K562 (cell line): ENCODE results near the gene PLA2G15. TPM values are rescaled to one million over a fixed set of nuclear protein-coding genes. Genes with fewer than 3 reads are reported as not detected.

Source experiments
- ATAC-seq: fragments of 200-7000 bp; cut with Tn5 transposase; 3 replicates; pipeline ENCODE4 v1.9.1; 2020; ENCODE audit warnings: moderate library complexity
- BruUV-seq: library from RNA; stranded (reverse); fragments of 400-500 nt; replicated peaks from 2 replicates; lab custom pipeline; 2021; lab: Mats Ljungman, UMichigan
- CTCF ChIA-PET: fragments of 300-600 bp; formaldehyde crosslinking; extraction: SDS; loops from one replicate; lab custom pipeline; 2021; ENCODE audit warnings: low intra/inter-chr PET ratio; lab: Yijun Ruan, JAX
- POLR2A ChIA-PET: fragments of 300-600, 350-650 bp; sonication (Branson Sonifier 250); formaldehyde crosslinking; extraction: SDS; loops from one replicate; lab custom pipeline; 2021; ENCODE audit warnings: antibody characterized with exemption, inconsistent platforms; lab: Yijun Ruan, JAX
- DNase-seq, 4 experiments: peaks; one replicate each; pipeline versions ENCODE4 v3.0.0 to v3.0.0-alpha.2; 2011 to 2018; ENCODE audit warnings: low spot score in 3 of 4, mixed read lengths in 3 of 4; ENCODE audit errors: extremely low read depth in 1 of 4
- FAIRE-seq: peaks from 2 replicates; lab custom pipeline; 2011; peaks lifted over from hg19 to GRCh38; lab: Jason Lieb, UNC
- H2AFZ ChIP-seq: 2 replicates; pipeline ENCODE4 v1.6.0; 2011; ENCODE audit warnings: low read depth, low read length, control low read depth, inconsistent platforms
- H3K27ac ChIP-seq: fragments of 200-600 bp; 3 replicates; pipeline ENCODE4 v1.8.0; 2011; ENCODE audit warnings: low read depth, mild to moderate bottlenecking, control low read depth, inconsistent platforms, low read length, moderate library complexity, mixed read lengths; ENCODE audit errors: extremely low read depth
- H3K27me3 ChIP-seq, 2 experiments: fragments of 300-600 bp in 1 of 2; 2 replicates in 1 of 2; 3 replicates in 1 of 2; pipeline versions ENCODE4 v1.6.0 to v1.8.0; 2011; ENCODE audit warnings: inconsistent platforms in 2 of 2, low read length in 2 of 2, mild to moderate bottlenecking in 1 of 2, mixed read lengths in 1 of 2, moderate library complexity in 1 of 2; ENCODE audit not compliant: control insufficient read depth in 2 of 2, insufficient read depth in 2 of 2
- H3K36me3 ChIP-seq: fragments of 300-600 bp; 3 replicates; pipeline ENCODE4 v1.8.0; 2011; ENCODE audit warnings: mild to moderate bottlenecking, low read length, inconsistent platforms; ENCODE audit not compliant: control insufficient read depth, insufficient read depth
- H3K4me1 ChIP-seq, 2 experiments: fragments of 200-600 bp in 1 of 2; replicated peaks in 1 of 2; 2 replicates in 1 of 2; 3 replicates in 1 of 2; pipeline versions ENCODE4 v1.5.1 to v1.8.0; 2011; ENCODE audit warnings: inconsistent platforms in 2 of 2, low read length in 2 of 2, mild to moderate bottlenecking in 1 of 2, mixed read lengths in 1 of 2, moderate library complexity in 1 of 2; ENCODE audit not compliant: control insufficient read depth in 2 of 2, insufficient read depth in 2 of 2
- H3K4me2 ChIP-seq: 2 replicates; pipeline ENCODE4 v1.6.1; 2011; ENCODE audit warnings: low read length, control low read depth, inconsistent platforms, mixed read lengths; ENCODE audit not compliant: insufficient read depth
- H3K4me3 ChIP-seq: fragments of 200-600 bp; sonication (generic), shearing (Covaris generic); 2 replicates; pipeline ENCODE4 v1.5.1; 2016; ENCODE audit warnings: control low read depth, inconsistent platforms
- H3K79me2 ChIP-seq: fragments of 200-600 bp; 3 replicates; pipeline ENCODE4 v1.8.0; 2011; ENCODE audit warnings: low read length, inconsistent platforms; ENCODE audit not compliant: control insufficient read depth, insufficient read depth
- H3K9ac ChIP-seq, 2 experiments: 2 replicates each; pipeline versions ENCODE4 v1.6.0 to v1.6.1; 2011; ENCODE audit warnings: low read depth in 2 of 2, low read length in 2 of 2, control low read depth in 1 of 2, inconsistent platforms in 1 of 2, mild to moderate bottlenecking in 1 of 2, mixed read lengths in 1 of 2; ENCODE audit not compliant: insufficient read depth in 1 of 2
- H3K9me1 ChIP-seq: one replicate; pipeline ENCODE4 v1.6.0; 2011; ENCODE audit warnings: inconsistent platforms, mild to moderate bottlenecking, low read length, moderate library complexity; ENCODE audit not compliant: control insufficient read depth, insufficient read depth
- H3K9me3 ChIP-seq: replicated peaks from 2 replicates; pipeline ENCODE4 v1.5.1; 2011; ENCODE audit warnings: low read depth, low read length, inconsistent platforms; ENCODE audit not compliant: control insufficient read depth, insufficient read depth
- H4K20me1 ChIP-seq: replicated peaks from 2 replicates; pipeline ENCODE4 v1.6.1; 2011; ENCODE audit warnings: low read length, inconsistent platforms, mixed read lengths; ENCODE audit not compliant: control insufficient read depth, insufficient read depth
- HEY1 ChIP-seq: fragments of 250-450 bp; sonication (Bioruptor Pico); IDR thresholded peaks from 2 replicates; pipeline ENCODE4 v1.5.0; 2020; ENCODE audit warnings: mild to moderate bottlenecking, moderate library complexity, borderline replicate concordance
- NR2F6 ChIP-seq: fragments of 450-650 bp; formaldehyde crosslinking; IDR thresholded peaks from 2 replicates; pipeline ENCODE4 v1.4.0; 2020; ENCODE audit warnings: mild to moderate bottlenecking
- NR4A1 ChIP-seq, 2 experiments: fragments of 250-450 bp in 1 of 2; fragments of 450-650 bp in 1 of 2; sonication (Bioruptor Pico) in 1 of 2; IDR thresholded peaks; 2 replicates each; pipeline versions ENCODE4 v1.4.0 to v1.6.1; 2016 to 2020; ENCODE audit warnings: mild to moderate bottlenecking in 2 of 2, missing compliant biosample characterization in 1 of 2, missing genetic modification characterization in 1 of 2, moderate library complexity in 1 of 2
- ZNF696 ChIP-seq: fragments of 250-450 bp; sonication (Bioruptor Pico); conservative IDR thresholded peaks from 2 replicates; pipeline ENCODE4 v1.4.0; 2020; ENCODE audit warnings: mild to moderate bottlenecking, moderate library complexity
- ZNF76 ChIP-seq: fragments of 250-450 bp; sonication (Bioruptor Pico); IDR thresholded peaks from 2 replicates; pipeline ENCODE4 v1.4.0; 2020; ENCODE audit warnings: mild to moderate bottlenecking, moderate library complexity, borderline replicate concordance
- WGBS: fragments of 100-300 bp; shearing (Covaris generic); methylation state at CpG from one replicate; pipeline ENCODE4 v1.1.6; 2016; ENCODE audit warnings: low coverage, mixed read lengths; ENCODE audit not compliant: insufficient coverage; ENCODE audit errors: missing lambda C conversion rate; 5-methylcytosine and 5-hydroxymethylcytosine counted together
- in situ Hi-C: fragments of 300-500 bp; cut with MboI; formaldehyde crosslinking; loops from 4 replicates; pipeline ENCODE4 v1.15.0; 2018; ENCODE audit warnings: inconsistent platforms, mixed read lengths
- intact Hi-C: fragments of 100-400 bp; cut with micrococcal nuclease; formaldehyde crosslinking; loops from 2 replicates; pipeline ENCODE4 v1.14.2; 2022
- polyA plus RNA-seq, 8 experiments: library from polyadenylated mRNA; depleted of rRNA in 4 of 8; stranded (reverse) in 5 of 8; unstranded in 3 of 8; fragments of >200 nt; fragmentation: Nextera tagmentation in 2 of 8; fragmentation: Illumina TruSeq in 1 of 8; extraction: Ambion mirVana in 2 of 8; extraction: Trizol in 1 of 8; gene quantifications; 2 replicates each; pipeline versions ENCODE4 v1.2.1 to v1.2.3, GENCODE V29; 2011 to 2014; ENCODE audit warnings: inconsistent platforms in 1 of 8, missing spikeins in 1 of 8
- total RNA-seq, 7 experiments: library from RNA; depleted of rRNA in 6 of 7; stranded (reverse); fragments of >200 nt in 6 of 7; fragmentation: Illumina TruSeq in 2 of 7; extraction: Trizol in 2 of 7; gene quantifications; 2 replicates each; pipeline versions ENCODE4 v1.2.1 to v1.2.3, GENCODE V29; 2011 to 2021; ENCODE audit warnings: low replicate concordance in 1 of 7
- TF ChIP-seq, protein P1 (sequence below): fragments of 250-450 bp; sonication (Bioruptor Pico); IDR thresholded peaks from 2 replicates; pipeline ENCODE4 v1.8.0; 2021; ENCODE audit warnings: borderline replicate concordance, mild to moderate bottlenecking, moderate library complexity; ENCODE audit not compliant: poor library complexity, severe bottlenecking
- TF ChIP-seq, protein P2 (sequence below): sonication (generic); formaldehyde crosslinking; IDR thresholded peaks from 2 replicates; pipeline ENCODE4 v1.8.1; 2023; ENCODE audit warnings: mild to moderate bottlenecking, missing genetic modification reagents
- TF ChIP-seq, protein P3 (sequence below): fragments of 450-650 bp; IDR thresholded peaks from 2 replicates; pipeline ENCODE4 v1.6.1; 2017; ENCODE audit warnings: antibody characterized with exemption
- TF ChIP-seq, protein P4 (sequence below): fragments of 450-650 bp; formaldehyde crosslinking; IDR thresholded peaks from 2 replicates; pipeline ENCODE4 v1.4.0; 2020; ENCODE audit warnings: mild to moderate bottlenecking, mixed read lengths
- TF ChIP-seq, protein P5 (sequence below): sonication (generic); formaldehyde crosslinking; IDR thresholded peaks from 2 replicates; pipeline ENCODE4 v1.9.0; 2022; ENCODE audit warnings: mild to moderate bottlenecking, missing genetic modification reagents

Gene PLA2G15
- total and polyA plus RNA-seq, 9 of the 15 experiments (the other 6 are each of a cell fraction or from before 2014, with no cell fraction given), result 0.42 to 8.6 (median 4.8) TPM

DNA sequence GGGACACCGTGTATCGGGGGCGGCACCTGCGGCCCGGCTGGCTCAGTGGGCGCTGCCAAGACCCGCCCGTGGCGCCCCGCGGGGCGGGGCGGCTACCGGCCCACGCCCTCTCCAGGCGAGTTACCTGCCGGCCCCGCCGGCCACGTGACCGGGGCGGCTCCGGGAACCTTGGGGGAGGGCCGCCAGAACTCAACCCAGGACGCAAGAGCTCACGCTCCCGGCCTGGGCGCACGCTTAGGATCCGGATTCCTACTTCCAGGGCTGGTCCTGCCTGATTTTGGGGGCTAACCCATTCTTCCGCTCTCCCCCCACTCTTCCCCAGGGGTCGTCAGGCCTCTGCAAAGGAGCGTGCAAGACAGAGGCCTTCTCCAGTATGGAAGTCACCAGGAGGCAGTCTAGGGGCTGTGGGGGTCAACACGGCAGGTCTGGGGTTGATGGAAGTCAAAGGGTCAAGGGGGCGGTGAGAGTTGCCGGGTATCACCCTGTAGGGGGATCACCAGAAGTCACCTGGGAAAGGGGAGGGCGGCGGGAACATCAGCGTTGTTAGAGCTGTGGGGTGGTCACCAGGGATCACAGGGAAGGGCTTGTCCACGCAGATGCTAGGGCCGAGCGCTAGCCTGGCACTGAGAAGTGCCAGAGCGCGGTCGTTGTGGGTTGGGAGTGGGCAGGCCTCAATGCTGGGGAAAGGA is 8.9 kb upstream of the PLA2G15 start:
- ChIA-PET POLR2A (no interaction called here), CTCF (no interaction called here)
- 93% methylated on average over 13 of the region's 45 CpGs for WGBS
- H3K4me1 ChIP-seq, result peaks cover 0 to 19% of the 10 kb centered on the region in 2 experiments; a peak in 1 of 5 replicates
- H3K79me2 ChIP-seq, result no peaks in the 10 kb centered on the region
- FAIRE-seq (no peak), DNase-seq (no peak), ATAC-seq (no peak)
- no peak overlapping the region for H3K27ac ChIP-seq
- no TSS peak for BruUV-seq
- H3K9me1 ChIP-seq, result no peaks in the 10 kb centered on the region
- peaks cover 7% of the 10 kb centered on the region for H3K9me3 ChIP-seq
- H3K9ac ChIP-seq, result no peak overlapping the region
- no peak overlapping the region for H3K4me3 ChIP-seq
- no peaks in the 10 kb centered on the region for H3K27me3 ChIP-seq
- intact Hi-C loops (no loop called here), in situ Hi-C loops (no loop called here)
- H4K20me1 ChIP-seq, result no peaks in the 10 kb centered on the region
- H3K36me3 ChIP-seq, result peaks cover 5% of the 10 kb centered on the region; the same call in 2 of the 3 replicates
- no peak overlapping the region for H3K4me2 ChIP-seq
- no peak overlapping the region for H2AFZ ChIP-seq
- TF ChIP-seq, protein P1, sequence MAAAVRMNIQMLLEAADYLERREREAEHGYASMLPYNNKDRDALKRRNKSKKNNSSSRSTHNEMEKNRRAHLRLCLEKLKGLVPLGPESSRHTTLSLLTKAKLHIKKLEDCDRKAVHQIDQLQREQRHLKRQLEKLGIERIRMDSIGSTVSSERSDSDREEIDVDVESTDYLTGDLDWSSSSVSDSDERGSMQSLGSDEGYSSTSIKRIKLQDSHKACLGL (CRISPR knock-in tag), result no peak
- TF ChIP-seq NR4A1 (CRISPR knock-in tag; IDR thresholded peaks at IDR 0.05) (no peak), NR4A1 (tag; IDR thresholded peaks at IDR 0.05) (no peak), ZNF696 (CRISPR knock-in tag) (no peak), ZNF76 (CRISPR knock-in tag) (no peak), HEY1 (CRISPR knock-in tag) (no peak), NR2F6 (CRISPR knock-in tag) (no peak)
- TF ChIP-seq, protein P2, sequence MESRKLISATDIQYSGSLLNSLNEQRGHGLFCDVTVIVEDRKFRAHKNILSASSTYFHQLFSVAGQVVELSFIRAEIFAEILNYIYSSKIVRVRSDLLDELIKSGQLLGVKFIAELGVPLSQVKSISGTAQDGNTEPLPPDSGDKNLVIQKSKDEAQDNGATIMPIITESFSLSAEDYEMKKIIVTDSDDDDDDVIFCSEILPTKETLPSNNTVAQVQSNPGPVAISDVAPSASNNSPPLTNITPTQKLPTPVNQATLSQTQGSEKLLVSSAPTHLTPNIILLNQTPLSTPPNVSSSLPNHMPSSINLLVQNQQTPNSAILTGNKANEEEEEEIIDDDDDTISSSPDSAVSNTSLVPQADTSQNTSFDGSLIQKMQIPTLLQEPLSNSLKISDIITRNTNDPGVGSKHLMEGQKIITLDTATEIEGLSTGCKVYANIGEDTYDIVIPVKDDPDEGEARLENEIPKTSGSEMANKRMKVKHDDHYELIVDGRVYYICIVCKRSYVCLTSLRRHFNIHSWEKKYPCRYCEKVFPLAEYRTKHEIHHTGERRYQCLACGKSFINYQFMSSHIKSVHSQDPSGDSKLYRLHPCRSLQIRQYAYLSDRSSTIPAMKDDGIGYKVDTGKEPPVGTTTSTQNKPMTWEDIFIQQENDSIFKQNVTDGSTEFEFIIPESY (CRISPR knock-in tag), result no peak
- TF ChIP-seq, protein P3, sequence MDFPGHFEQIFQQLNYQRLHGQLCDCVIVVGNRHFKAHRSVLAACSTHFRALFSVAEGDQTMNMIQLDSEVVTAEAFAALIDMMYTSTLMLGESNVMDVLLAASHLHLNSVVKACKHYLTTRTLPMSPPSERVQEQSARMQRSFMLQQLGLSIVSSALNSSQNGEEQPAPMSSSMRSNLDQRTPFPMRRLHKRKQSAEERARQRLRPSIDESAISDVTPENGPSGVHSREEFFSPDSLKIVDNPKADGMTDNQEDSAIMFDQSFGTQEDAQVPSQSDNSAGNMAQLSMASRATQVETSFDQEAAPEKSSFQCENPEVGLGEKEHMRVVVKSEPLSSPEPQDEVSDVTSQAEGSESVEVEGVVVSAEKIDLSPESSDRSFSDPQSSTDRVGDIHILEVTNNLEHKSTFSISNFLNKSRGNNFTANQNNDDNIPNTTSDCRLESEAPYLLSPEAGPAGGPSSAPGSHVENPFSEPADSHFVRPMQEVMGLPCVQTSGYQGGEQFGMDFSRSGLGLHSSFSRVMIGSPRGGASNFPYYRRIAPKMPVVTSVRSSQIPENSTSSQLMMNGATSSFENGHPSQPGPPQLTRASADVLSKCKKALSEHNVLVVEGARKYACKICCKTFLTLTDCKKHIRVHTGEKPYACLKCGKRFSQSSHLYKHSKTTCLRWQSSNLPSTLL, result no peak
- TF ChIP-seq, protein P4, sequence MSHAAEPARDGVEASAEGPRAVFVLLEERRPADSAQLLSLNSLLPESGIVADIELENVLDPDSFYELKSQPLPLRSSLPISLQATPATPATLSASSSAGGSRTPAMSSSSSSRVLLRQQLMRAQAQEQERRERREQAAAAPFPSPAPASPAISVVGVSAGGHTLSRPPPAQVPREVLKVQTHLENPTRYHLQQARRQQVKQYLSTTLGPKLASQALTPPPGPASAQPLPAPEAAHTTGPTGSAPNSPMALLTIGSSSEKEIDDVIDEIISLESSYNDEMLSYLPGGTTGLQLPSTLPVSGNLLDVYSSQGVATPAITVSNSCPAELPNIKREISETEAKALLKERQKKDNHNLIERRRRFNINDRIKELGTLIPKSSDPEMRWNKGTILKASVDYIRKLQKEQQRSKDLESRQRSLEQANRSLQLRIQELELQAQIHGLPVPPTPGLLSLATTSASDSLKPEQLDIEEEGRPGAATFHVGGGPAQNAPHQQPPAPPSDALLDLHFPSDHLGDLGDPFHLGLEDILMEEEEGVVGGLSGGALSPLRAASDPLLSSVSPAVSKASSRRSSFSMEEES, result no peak
- TF ChIP-seq, protein P5, sequence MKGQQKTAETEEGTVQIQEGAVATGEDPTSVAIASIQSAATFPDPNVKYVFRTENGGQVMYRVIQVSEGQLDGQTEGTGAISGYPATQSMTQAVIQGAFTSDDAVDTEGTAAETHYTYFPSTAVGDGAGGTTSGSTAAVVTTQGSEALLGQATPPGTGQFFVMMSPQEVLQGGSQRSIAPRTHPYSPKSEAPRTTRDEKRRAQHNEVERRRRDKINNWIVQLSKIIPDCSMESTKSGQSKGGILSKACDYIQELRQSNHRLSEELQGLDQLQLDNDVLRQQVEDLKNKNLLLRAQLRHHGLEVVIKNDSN, result no peak
